Keratinocyte (primary cell): ENCODE data around the gene HCAR2.
"Not testable (repeated sequence)": the region's sequence is repeated elsewhere in the genome, so short reads cannot be mapped to it uniquely, and the experiment has no call there.

Experiments
- EZH2 ChIP-seq: IDR thresholded peaks from one replicate; pipeline ENCODE4 v1.6.1; 2012; ENCODE audit warnings: inconsistent platforms, mild to moderate bottlenecking, low read length, moderate library complexity
- TF ChIP-seq, protein P1 (sequence below), 3 experiments: IDR thresholded peaks in 1 of 3; conservative IDR thresholded peaks in 1 of 3; optimal IDR thresholded peaks in 1 of 3; 2 replicates in 2 of 3; 3 replicates in 1 of 3; pipeline versions ENCODE3 to v1.5.1; 2011; ENCODE audit warnings: low read length in 3 of 3, mild to moderate bottlenecking in 3 of 3, moderate library complexity in 2 of 3, control low read depth in 1 of 3, inconsistent platforms in 1 of 3; ENCODE audit not compliant: insufficient read depth in 2 of 3; ENCODE audit errors: extremely low read depth in 1 of 3

DNA sequence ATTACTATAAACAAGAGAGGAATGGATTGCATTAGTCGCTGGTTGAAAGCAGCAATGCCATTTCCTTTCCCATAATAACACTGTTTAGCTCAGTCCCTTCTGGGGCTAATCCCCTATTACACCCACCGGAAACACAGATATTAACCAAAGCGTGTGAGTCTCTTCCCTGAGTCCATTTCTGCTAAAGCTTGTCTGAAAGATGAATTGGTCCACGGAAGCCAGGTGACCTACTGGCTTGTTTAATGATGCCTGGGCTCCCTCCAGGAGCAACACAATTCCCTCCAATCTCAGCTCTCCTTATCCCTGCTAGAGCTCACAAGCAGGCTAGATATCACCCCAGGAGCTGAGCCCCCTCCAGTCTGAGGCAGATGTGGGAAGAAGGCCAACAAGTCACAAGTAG, 1.7 kb downstream of the HCAR2 start:
- TF ChIP-seq, protein P1, sequence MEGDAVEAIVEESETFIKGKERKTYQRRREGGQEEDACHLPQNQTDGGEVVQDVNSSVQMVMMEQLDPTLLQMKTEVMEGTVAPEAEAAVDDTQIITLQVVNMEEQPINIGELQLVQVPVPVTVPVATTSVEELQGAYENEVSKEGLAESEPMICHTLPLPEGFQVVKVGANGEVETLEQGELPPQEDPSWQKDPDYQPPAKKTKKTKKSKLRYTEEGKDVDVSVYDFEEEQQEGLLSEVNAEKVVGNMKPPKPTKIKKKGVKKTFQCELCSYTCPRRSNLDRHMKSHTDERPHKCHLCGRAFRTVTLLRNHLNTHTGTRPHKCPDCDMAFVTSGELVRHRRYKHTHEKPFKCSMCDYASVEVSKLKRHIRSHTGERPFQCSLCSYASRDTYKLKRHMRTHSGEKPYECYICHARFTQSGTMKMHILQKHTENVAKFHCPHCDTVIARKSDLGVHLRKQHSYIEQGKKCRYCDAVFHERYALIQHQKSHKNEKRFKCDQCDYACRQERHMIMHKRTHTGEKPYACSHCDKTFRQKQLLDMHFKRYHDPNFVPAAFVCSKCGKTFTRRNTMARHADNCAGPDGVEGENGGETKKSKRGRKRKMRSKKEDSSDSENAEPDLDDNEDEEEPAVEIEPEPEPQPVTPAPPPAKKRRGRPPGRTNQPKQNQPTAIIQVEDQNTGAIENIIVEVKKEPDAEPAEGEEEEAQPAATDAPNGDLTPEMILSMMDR (optimal IDR thresholded peaks at IDR 0.05 in 1 of 3, IDR thresholded peaks at IDR 0.05 in 1 of 3, conservative IDR thresholded peaks at IDR 0.05 in 1 of 3; ENCODE audit: extremely low read depth in 1 of 3, insufficient read depth in 2 of 3, low read length in 3 of 3) = not testable (repeated sequence)
- not testable (repeated sequence) for TF ChIP-seq EZH2
